Upper lobe of left lung (tissue), 4 donors: Measurements from ENCODE around the gene DAPK2.

Experiments used
- CTCF ChIP-seq, 6 experiments: fragments of 450-650 bp in 4 of 6; fragments of 200-600 bp in 2 of 6; sonication (generic) in 2 of 6; IDR thresholded peaks; one replicate each; pipeline ENCODE4 v1.5.1; 2016 to 2019; ENCODE audit warnings: antibody characterized with exemption in 6 of 6
- EP300 ChIP-seq, 4 donors: sonication (generic); formaldehyde crosslinking; IDR thresholded peaks; one replicate each; pipeline ENCODE4 v1.5.1; 2017; ENCODE audit warnings: antibody characterized with exemption in 4 of 4, control low read depth in 2 of 4
- POLR2A ChIP-seq, 4 donors: fragments of 450-650 bp; IDR thresholded peaks; one replicate each; pipeline ENCODE4 v1.5.1; 2016 to 2017; ENCODE audit warnings: antibody characterized with exemption in 4 of 4, mild to moderate bottlenecking in 2 of 4
- POLR2AphosphoS5 ChIP-seq, 2 donors: sonication (generic); formaldehyde crosslinking; IDR thresholded peaks; one replicate each; pipeline ENCODE4 v1.5.1; 2017; ENCODE audit warnings: antibody characterized with exemption in 2 of 2

GRCh38 chr15:63870487-63871209 is 175.6 kb downstream of the DAPK2 start:
- no peak for TF ChIP-seq CTCF (IDR thresholded peaks at IDR 0.05)
- no peak for TF ChIP-seq EP300 (IDR thresholded peaks at IDR 0.05)
- TF ChIP-seq POLR2A (IDR thresholded peaks at IDR 0.05): no peak
- no peak for TF ChIP-seq POLR2AphosphoS5 (IDR thresholded peaks at IDR 0.05)
